HepG2 (cell line): ENCODE results near the gene ELP5. TPM values are rescaled to one million over a fixed set of nuclear protein-coding genes. Genes with fewer than 3 reads are reported as not detected.

Source experiments
- ARID2 ChIP-seq: sonication (generic); formaldehyde crosslinking; IDR thresholded peaks from 2 replicates; pipeline ENCODE4 v1.8.1; 2022; ENCODE audit warnings: mild to moderate bottlenecking, missing genetic modification reagents, borderline replicate concordance
- FOXP4 ChIP-seq: sonication (generic); formaldehyde crosslinking; IDR thresholded peaks from 2 replicates; pipeline ENCODE4 v1.4.0; 2020; ENCODE audit warnings: missing genetic modification reagents
- GZF1 ChIP-seq: sonication (generic); formaldehyde crosslinking; IDR thresholded peaks from 2 replicates; pipeline ENCODE4 v1.5.1; 2020; ENCODE audit warnings: mild to moderate bottlenecking, missing genetic modification reagents
- HIC2 ChIP-seq: sonication (generic); formaldehyde crosslinking; IDR thresholded peaks from 2 replicates; pipeline ENCODE4 v1.9.0; 2022; ENCODE audit warnings: low read depth, missing genetic modification reagents
- HINFP ChIP-seq: sonication (generic); formaldehyde crosslinking; IDR thresholded peaks from 2 replicates; pipeline ENCODE4 v1.4.0; 2020; ENCODE audit warnings: low read depth, mild to moderate bottlenecking, missing genetic modification reagents
- KDM4B ChIP-seq: sonication (generic); formaldehyde crosslinking; IDR thresholded peaks from 2 replicates; pipeline ENCODE4 v1.4.0; 2020; ENCODE audit warnings: missing genetic modification reagents
- MED1 ChIP-seq: sonication (generic); formaldehyde crosslinking; IDR thresholded peaks from 2 replicates; pipeline ENCODE4 v1.4.0; 2020; ENCODE audit warnings: missing genetic modification reagents
- SAP130 ChIP-seq: IDR thresholded peaks from 2 replicates; pipeline ENCODE4 v1.6.1; 2016; ENCODE audit warnings: low read depth
- SP2 ChIP-seq: sonication (generic); formaldehyde crosslinking; IDR thresholded peaks from 2 replicates; pipeline ENCODE4 v1.5.1; 2020; ENCODE audit warnings: mild to moderate bottlenecking, missing genetic modification reagents
- SRF ChIP-seq: IDR thresholded peaks from 2 replicates; pipeline ENCODE4 v1.6.1; 2011; ENCODE audit warnings: mild to moderate bottlenecking, low read depth, low read length, moderate library complexity
- WIZ ChIP-seq: sonication (generic); formaldehyde crosslinking; IDR thresholded peaks from 2 replicates; pipeline ENCODE4 v1.5.1; 2020; ENCODE audit warnings: mild to moderate bottlenecking, missing genetic modification reagents
- ZFP90 ChIP-seq: sonication (generic); formaldehyde crosslinking; IDR thresholded peaks from 2 replicates; pipeline ENCODE4 v1.8.0; 2022; ENCODE audit warnings: missing genetic modification reagents, mild to moderate bottlenecking, inconsistent platforms, borderline replicate concordance
- ZFP91 ChIP-seq: sonication (generic); formaldehyde crosslinking; IDR thresholded peaks from 2 replicates; pipeline ENCODE4 v1.9.0; 2022; ENCODE audit warnings: missing genetic modification reagents, mild to moderate bottlenecking, borderline replicate concordance
- ZMYM3 ChIP-seq: sonication (generic); formaldehyde crosslinking; IDR thresholded peaks from 2 replicates; pipeline ENCODE4 v1.5.1; 2020; ENCODE audit warnings: mild to moderate bottlenecking, missing genetic modification reagents
- ZNF282 ChIP-seq: fragments of 450-650 bp; IDR thresholded peaks from 2 replicates; pipeline ENCODE4 v1.6.1; 2018; ENCODE audit not compliant: partially characterized antibody
- ZNF33A ChIP-seq: sonication (generic); formaldehyde crosslinking; IDR thresholded peaks from 2 replicates; pipeline ENCODE4 v1.5.1; 2020; ENCODE audit warnings: missing genetic modification reagents, mild to moderate bottlenecking, moderate library complexity, borderline replicate concordance
- ZNF839 ChIP-seq: sonication (generic); formaldehyde crosslinking; IDR thresholded peaks from 2 replicates; pipeline ENCODE4 v1.4.0; 2020; ENCODE audit warnings: missing genetic modification reagents, mild to moderate bottlenecking, borderline replicate concordance
- polyA plus RNA-seq, 8 experiments: library from polyadenylated mRNA; depleted of rRNA in 3 of 8; stranded (reverse) in 7 of 8; unstranded in 1 of 8; fragments of >200 nt; fragmentation: Illumina TruSeq in 4 of 8; extraction: Trizol in 4 of 8; gene quantifications; 2 replicates each; pipeline versions ENCODE4 v1.2.1 to v1.2.3, GENCODE V29; 2011 to 2016; ENCODE audit warnings: low read depth in 4 of 8, missing spikeins in 1 of 8, mixed read lengths in 1 of 8; ENCODE audit not compliant: insufficient read depth in 1 of 8
- total RNA-seq, 5 experiments: library from RNA; depleted of rRNA; stranded (reverse); fragments of >200 nt; fragmentation: Illumina TruSeq; extraction: Trizol; gene quantifications; 2 replicates each; pipeline ENCODE4 v1.2.3, GENCODE V29; 2016; ENCODE audit warnings: low read depth in 1 of 5
- TF ChIP-seq, protein P1 (sequence below): sonication (generic); formaldehyde crosslinking; IDR thresholded peaks from 2 replicates; pipeline ENCODE4 v1.5.0; 2020; ENCODE audit warnings: mild to moderate bottlenecking, missing genetic modification reagents, borderline replicate concordance

ELP5 gene
- total and polyA plus RNA-seq, 2 of the 13 experiments (the other 11 are each of a cell fraction or from before 2014, with no cell fraction given) = 67.6 to 69.8 TPM

GRCh38 chr17:7237761-7238419, 14.1 kb upstream of the ELP5 start (continued):
- TF ChIP-seq FOXP4 (no peak), ZNF839 (CRISPR knock-in tag) (no peak), SRF (no peak), WIZ (no peak), SP2 (CRISPR knock-in tag) (no peak), ZNF33A (no peak), SAP130 (peak; percentile 59), ZFP91 (CRISPR knock-in tag) (0 out of 2 replicates have a peak, but pooled peaks have one; percentile 36), HIC2 (CRISPR knock-in tag) (no peak), ARID2 (no peak), HINFP (CRISPR knock-in tag) (no peak), GZF1 (CRISPR knock-in tag) (no peak), ZNF282 (no peak), MED1 (CRISPR knock-in tag) (no peak), KDM4B (no peak; the same call in 1 of the 2 replicates), ZFP90 (no peak), ZMYM3 (no peak)
- TF ChIP-seq, protein P1, sequence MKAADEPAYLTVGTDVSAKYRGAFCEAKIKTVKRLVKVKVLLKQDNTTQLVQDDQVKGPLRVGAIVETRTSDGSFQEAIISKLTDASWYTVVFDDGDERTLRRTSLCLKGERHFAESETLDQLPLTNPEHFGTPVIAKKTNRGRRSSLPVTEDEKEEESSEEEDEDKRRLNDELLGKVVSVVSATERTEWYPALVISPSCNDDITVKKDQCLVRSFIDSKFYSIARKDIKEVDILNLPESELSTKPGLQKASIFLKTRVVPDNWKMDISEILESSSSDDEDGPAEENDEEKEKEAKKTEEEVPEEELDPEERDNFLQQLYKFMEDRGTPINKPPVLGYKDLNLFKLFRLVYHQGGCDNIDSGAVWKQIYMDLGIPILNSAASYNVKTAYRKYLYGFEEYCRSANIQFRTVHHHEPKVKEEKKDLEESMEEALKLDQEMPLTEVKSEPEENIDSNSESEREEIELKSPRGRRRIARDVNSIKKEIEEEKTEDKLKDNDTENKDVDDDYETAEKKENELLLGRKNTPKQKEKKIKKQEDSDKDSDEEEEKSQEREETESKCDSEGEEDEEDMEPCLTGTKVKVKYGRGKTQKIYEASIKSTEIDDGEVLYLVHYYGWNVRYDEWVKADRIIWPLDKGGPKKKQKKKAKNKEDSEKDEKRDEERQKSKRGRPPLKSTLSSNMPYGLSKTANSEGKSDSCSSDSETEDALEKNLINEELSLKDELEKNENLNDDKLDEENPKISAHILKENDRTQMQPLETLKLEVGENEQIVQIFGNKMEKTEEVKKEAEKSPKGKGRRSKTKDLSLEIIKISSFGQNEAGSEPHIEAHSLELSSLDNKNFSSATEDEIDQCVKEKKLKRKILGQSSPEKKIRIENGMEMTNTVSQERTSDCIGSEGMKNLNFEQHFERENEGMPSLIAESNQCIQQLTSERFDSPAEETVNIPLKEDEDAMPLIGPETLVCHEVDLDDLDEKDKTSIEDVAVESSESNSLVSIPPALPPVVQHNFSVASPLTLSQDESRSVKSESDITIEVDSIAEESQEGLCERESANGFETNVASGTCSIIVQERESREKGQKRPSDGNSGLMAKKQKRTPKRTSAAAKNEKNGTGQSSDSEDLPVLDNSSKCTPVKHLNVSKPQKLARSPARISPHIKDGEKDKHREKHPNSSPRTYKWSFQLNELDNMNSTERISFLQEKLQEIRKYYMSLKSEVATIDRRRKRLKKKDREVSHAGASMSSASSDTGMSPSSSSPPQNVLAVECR (CRISPR knock-in tag) = peak; percentile 64; the same call in 1 of the 2 replicates
